Measurements from ENCODE around the gene SPATA2.

The SPATA2 gene

GRCh38 chr20:49877386-49877921 lies 37.9 kb downstream of the SPATA2 start:
- peaks cover 8% of the 10 kb centered on the region; the same call in 1 of the 2 replicates for H3K36me3 ChIP-seq (ENCODE audit: control insufficient read depth, insufficient read depth, low read length)
- H3K27ac ChIP-seq (ENCODE audit: low read depth, low read length), result no peak overlapping the region
- no peak overlapping the region for H3K9ac ChIP-seq (ENCODE audit: low read depth, low read length)
- H3K4me1 ChIP-seq (ENCODE audit: control insufficient read depth, insufficient read depth, low read length), result no peaks in the 10 kb centered on the region
- H3K27me3 ChIP-seq (ENCODE audit: control insufficient read depth, insufficient read depth, low read length), result no peaks in the 10 kb centered on the region
- no peak overlapping the region for H3K4me3 ChIP-seq (ENCODE audit: low read depth, low read length)
- H3K9me3 ChIP-seq (ENCODE audit: control insufficient read depth, insufficient read depth, low read length), result no peaks in the 10 kb centered on the region

- Histone ChIP-seq H3K27ac (ENCODE audit: low read depth, low read length) (no peak overlapping the region), H3K4me1 (ENCODE audit: control insufficient read depth, insufficient read depth, low read length) (no peaks in the 10 kb centered on the region), H3K27me3 (ENCODE audit: control insufficient read depth, insufficient read depth, low read length) (no peaks in the 10 kb centered on the region), H3K36me3 (ENCODE audit: control insufficient read depth, insufficient read depth, low read length) (no peaks in the 10 kb centered on the region; the same call in 1 of the 2 replicates), H3K4me3 (ENCODE audit: low read depth, low read length) (no peak overlapping the region), H3K9me3 (ENCODE audit: control insufficient read depth, insufficient read depth, low read length) (no peaks in the 10 kb centered on the region), H3K9ac (ENCODE audit: low read depth, low read length) (no peak overlapping the region)
These were observed 40.6 kb downstream of the SPATA2 start for GRCh38 chr20:49874696-49875095.

- Histone ChIP-seq H3K9me3 (ENCODE audit: control insufficient read depth, insufficient read depth, low read length) (no peaks in the 10 kb centered on the region), H3K27ac (ENCODE audit: low read depth, low read length) (no peak overlapping the region), H3K9ac (ENCODE audit: low read depth, low read length) (no peak overlapping the region), H3K4me1 (ENCODE audit: control insufficient read depth, insufficient read depth, low read length) (0 out of 2 replicates have a peak, but pooled peaks cover 3% of the 10 kb centered on the region), H3K27me3 (ENCODE audit: control insufficient read depth, insufficient read depth, low read length) (no peaks in the 10 kb centered on the region), H3K4me3 (ENCODE audit: low read depth, low read length) (no peak overlapping the region), H3K36me3 (ENCODE audit: control insufficient read depth, insufficient read depth, low read length) (no peaks in the 10 kb centered on the region)
These were observed 43.3 kb downstream of the SPATA2 start for GRCh38 chr20:49872056-49872455.

- H3K4me3 ChIP-seq (ENCODE audit: low read depth, low read length), result no peak overlapping the region
- H3K27ac ChIP-seq (ENCODE audit: low read depth, low read length), result no peak overlapping the region
- no peaks in the 10 kb centered on the region for H3K9me3 ChIP-seq (ENCODE audit: control insufficient read depth, insufficient read depth, low read length)
- H3K36me3 ChIP-seq (ENCODE audit: control insufficient read depth, insufficient read depth, low read length), result no peaks in the 10 kb centered on the region
- H3K4me1 ChIP-seq (ENCODE audit: control insufficient read depth, insufficient read depth, low read length), result 0 out of 2 replicates have a peak, but pooled peaks cover 3% of the 10 kb centered on the region
- H3K9ac ChIP-seq (ENCODE audit: low read depth, low read length), result no peak overlapping the region
- no peaks in the 10 kb centered on the region for H3K27me3 ChIP-seq (ENCODE audit: control insufficient read depth, insufficient read depth, low read length)
These were observed 43.9 kb downstream of the SPATA2 start for GRCh38 chr20:49871391-49871948.

GRCh38 chr20:49870261-49870660 lies 45.1 kb downstream of the SPATA2 start:
- no peak overlapping the region for H3K4me3 ChIP-seq (ENCODE audit: low read depth, low read length)
- no peak overlapping the region for H3K9ac ChIP-seq (ENCODE audit: low read depth, low read length)
- H3K9me3 ChIP-seq (ENCODE audit: control insufficient read depth, insufficient read depth, low read length), result no peaks in the 10 kb centered on the region
- H3K4me1 ChIP-seq (ENCODE audit: control insufficient read depth, insufficient read depth, low read length), result 0 out of 2 replicates have a peak, but pooled peaks cover 3% of the 10 kb centered on the region
- no peaks in the 10 kb centered on the region for H3K27me3 ChIP-seq (ENCODE audit: control insufficient read depth, insufficient read depth, low read length)
- H3K36me3 ChIP-seq (ENCODE audit: control insufficient read depth, insufficient read depth, low read length), result no peaks in the 10 kb centered on the region
- H3K27ac ChIP-seq (ENCODE audit: low read depth, low read length), result no peak overlapping the region

- H3K36me3 ChIP-seq (ENCODE audit: control insufficient read depth, insufficient read depth, low read length), result no peaks in the 10 kb centered on the region; the same call in 1 of the 2 replicates
- H3K9me3 ChIP-seq (ENCODE audit: control insufficient read depth, insufficient read depth, low read length), result no peaks in the 10 kb centered on the region
- H3K4me1 ChIP-seq (ENCODE audit: control insufficient read depth, insufficient read depth, low read length), result 0 out of 2 replicates have a peak, but pooled peaks cover 3% of the 10 kb centered on the region
- no peaks in the 10 kb centered on the region for H3K27me3 ChIP-seq (ENCODE audit: control insufficient read depth, insufficient read depth, low read length)
- no peak overlapping the region for H3K27ac ChIP-seq (ENCODE audit: low read depth, low read length)
- no peak overlapping the region for H3K4me3 ChIP-seq (ENCODE audit: low read depth, low read length)
- no peak overlapping the region for H3K9ac ChIP-seq (ENCODE audit: low read depth, low read length)
These were observed 46.4 kb downstream of the SPATA2 start for GRCh38 chr20:49868964-49869363.

- Histone ChIP-seq H3K36me3 (ENCODE audit: control insufficient read depth, insufficient read depth, low read length) (no peaks in the 10 kb centered on the region; the same call in 1 of the 2 replicates), H3K4me1 (ENCODE audit: control insufficient read depth, insufficient read depth, low read length) (0 out of 2 replicates have a peak, but pooled peaks cover 3% of the 10 kb centered on the region), H3K9me3 (ENCODE audit: control insufficient read depth, insufficient read depth, low read length) (no peaks in the 10 kb centered on the region), H3K27me3 (ENCODE audit: control insufficient read depth, insufficient read depth, low read length) (no peaks in the 10 kb centered on the region), H3K4me3 (ENCODE audit: low read depth, low read length) (no peak overlapping the region), H3K9ac (ENCODE audit: low read depth, low read length) (no peak overlapping the region), H3K27ac (ENCODE audit: low read depth, low read length) (no peak overlapping the region)
These were observed 46.8 kb downstream of the SPATA2 start for GRCh38 chr20:49868538-49868937.

GRCh38 chr20:49867453-49868215 lies 47.7 kb downstream of the SPATA2 start:
- no peaks in the 10 kb centered on the region for H3K27me3 ChIP-seq (ENCODE audit: control insufficient read depth, insufficient read depth, low read length)
- H3K4me3 ChIP-seq (ENCODE audit: low read depth, low read length), result no peak overlapping the region
- H3K9me3 ChIP-seq (ENCODE audit: control insufficient read depth, insufficient read depth, low read length), result no peaks in the 10 kb centered on the region
- 0 out of 2 replicates have a peak, but pooled peaks cover 3% of the 10 kb centered on the region for H3K4me1 ChIP-seq (ENCODE audit: control insufficient read depth, insufficient read depth, low read length)
- no peak overlapping the region for H3K9ac ChIP-seq (ENCODE audit: low read depth, low read length)
- no peaks in the 10 kb centered on the region; the same call in 1 of the 2 replicates for H3K36me3 ChIP-seq (ENCODE audit: control insufficient read depth, insufficient read depth, low read length)
- H3K27ac ChIP-seq (ENCODE audit: low read depth, low read length), result no peak overlapping the region

- Histone ChIP-seq H3K9ac (ENCODE audit: low read depth, low read length) (no peak overlapping the region), H3K36me3 (ENCODE audit: control insufficient read depth, insufficient read depth, low read length) (no peaks in the 10 kb centered on the region; the same call in 1 of the 2 replicates), H3K27me3 (ENCODE audit: control insufficient read depth, insufficient read depth, low read length) (no peaks in the 10 kb centered on the region), H3K4me1 (ENCODE audit: control insufficient read depth, insufficient read depth, low read length) (peaks cover 7% of the 10 kb centered on the region; the same call in 1 of the 2 replicates), H3K27ac (ENCODE audit: low read depth, low read length) (no peak overlapping the region), H3K9me3 (ENCODE audit: control insufficient read depth, insufficient read depth, low read length) (no peaks in the 10 kb centered on the region), H3K4me3 (ENCODE audit: low read depth, low read length) (no peak overlapping the region)
These were observed 49.3 kb downstream of the SPATA2 start for GRCh38 chr20:49866051-49866450.

- Histone ChIP-seq H3K4me3 (ENCODE audit: low read depth, low read length) (no peak overlapping the region), H3K9me3 (ENCODE audit: control insufficient read depth, insufficient read depth, low read length) (no peaks in the 10 kb centered on the region), H3K4me1 (ENCODE audit: control insufficient read depth, insufficient read depth, low read length) (peaks cover 7% of the 10 kb centered on the region; the same call in 1 of the 2 replicates), H3K9ac (ENCODE audit: low read depth, low read length) (no peak overlapping the region), H3K36me3 (ENCODE audit: control insufficient read depth, insufficient read depth, low read length) (no peaks in the 10 kb centered on the region; the same call in 1 of the 2 replicates), H3K27ac (ENCODE audit: low read depth, low read length) (no peak overlapping the region), H3K27me3 (ENCODE audit: control insufficient read depth, insufficient read depth, low read length) (no peaks in the 10 kb centered on the region)
These were observed 49.8 kb downstream of the SPATA2 start for GRCh38 chr20:49865559-49865958.

GRCh38 chr20:49863666-49864065 lies 51.7 kb downstream of the SPATA2 start:
- Histone ChIP-seq H3K27me3 (ENCODE audit: control insufficient read depth, insufficient read depth, low read length) (no peaks in the 10 kb centered on the region), H3K9me3 (ENCODE audit: control insufficient read depth, insufficient read depth, low read length) (no peaks in the 10 kb centered on the region), H3K27ac (ENCODE audit: low read depth, low read length) (no peak overlapping the region), H3K9ac (ENCODE audit: low read depth, low read length) (no peak overlapping the region), H3K4me3 (ENCODE audit: low read depth, low read length) (no peak overlapping the region), H3K4me1 (ENCODE audit: control insufficient read depth, insufficient read depth, low read length) (peaks cover 7% of the 10 kb centered on the region; the same call in 1 of the 2 replicates), H3K36me3 (ENCODE audit: control insufficient read depth, insufficient read depth, low read length) (no peaks in the 10 kb centered on the region; the same call in 1 of the 2 replicates)
